Measurements from ENCODE around the gene SUB1. TPM values are rescaled to one million over a fixed set of nuclear protein-coding genes. Genes with fewer than 3 reads are reported as not detected.

SUB1 gene
- polyA plus RNA-seq, 1 of the 3 experiments (the other 2 are of a cell fraction), result 50.8 TPM

DNA sequence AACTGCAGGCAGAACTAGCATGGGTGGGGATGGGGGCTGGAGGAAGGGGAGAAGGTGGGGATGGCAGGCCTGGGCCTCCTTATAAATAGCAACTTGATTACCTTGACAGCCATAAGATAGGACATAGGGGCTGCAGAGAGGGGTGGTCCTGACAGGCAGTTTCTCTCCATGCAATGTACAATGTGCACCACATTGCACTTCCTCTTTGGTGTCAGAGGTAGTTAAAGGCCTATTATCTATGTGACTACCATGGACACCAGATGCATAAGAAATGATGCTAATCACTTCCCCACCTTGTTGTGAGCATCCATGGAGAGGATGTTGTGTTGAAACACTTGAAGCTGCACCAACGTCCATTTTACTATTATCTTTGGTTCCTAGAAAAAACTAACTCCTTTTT, 20.2 kb upstream of the SUB1 start:
- 48% methylated on average over 1 of the region's 1 CpG for WGBS (ENCODE audit: low lambda C conversion rate)
- no peak for TF ChIP-seq RCOR1 (IDR thresholded peaks at IDR 0.05; ENCODE audit: low read length)
- no peak for TF ChIP-seq YY1 (IDR thresholded peaks at IDR 0.05; ENCODE audit: low read depth)
- no peak for TF ChIP-seq TCF12 (IDR thresholded peaks at IDR 0.05)
- TF ChIP-seq, protein P1, sequence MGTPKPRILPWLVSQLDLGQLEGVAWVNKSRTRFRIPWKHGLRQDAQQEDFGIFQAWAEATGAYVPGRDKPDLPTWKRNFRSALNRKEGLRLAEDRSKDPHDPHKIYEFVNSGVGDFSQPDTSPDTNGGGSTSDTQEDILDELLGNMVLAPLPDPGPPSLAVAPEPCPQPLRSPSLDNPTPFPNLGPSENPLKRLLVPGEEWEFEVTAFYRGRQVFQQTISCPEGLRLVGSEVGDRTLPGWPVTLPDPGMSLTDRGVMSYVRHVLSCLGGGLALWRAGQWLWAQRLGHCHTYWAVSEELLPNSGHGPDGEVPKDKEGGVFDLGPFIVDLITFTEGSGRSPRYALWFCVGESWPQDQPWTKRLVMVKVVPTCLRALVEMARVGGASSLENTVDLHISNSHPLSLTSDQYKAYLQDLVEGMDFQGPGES (IDR thresholded peaks at IDR 0.05; ENCODE audit: low read depth, low read length), result no peak
- TF ChIP-seq MEF2A (IDR thresholded peaks at IDR 0.05; ENCODE audit: borderline replicate concordance, low read depth), result no peak
- no peak for TF ChIP-seq RAD21 (IDR thresholded peaks at IDR 0.05; ENCODE audit: low read length)
- TF ChIP-seq FOXM1 (IDR thresholded peaks at IDR 0.05; ENCODE audit: low read depth), result no peak
- no peak for TF ChIP-seq SMC3 (IDR thresholded peaks at IDR 0.05; ENCODE audit: low read depth, low read length)
- TF ChIP-seq EP300 (IDR thresholded peaks at IDR 0.05; ENCODE audit: borderline replicate concordance in 1 of 2, low read depth in 1 of 2, low read length in 1 of 2), result no peak
- TF ChIP-seq CHD2 (IDR thresholded peaks at IDR 0.05; ENCODE audit: low read length, partially characterized antibody), result no peak
- no peak for TF ChIP-seq FOSL2 (IDR thresholded peaks at IDR 0.05; ENCODE audit: borderline replicate concordance, low read depth)
- TF ChIP-seq, protein P2, sequence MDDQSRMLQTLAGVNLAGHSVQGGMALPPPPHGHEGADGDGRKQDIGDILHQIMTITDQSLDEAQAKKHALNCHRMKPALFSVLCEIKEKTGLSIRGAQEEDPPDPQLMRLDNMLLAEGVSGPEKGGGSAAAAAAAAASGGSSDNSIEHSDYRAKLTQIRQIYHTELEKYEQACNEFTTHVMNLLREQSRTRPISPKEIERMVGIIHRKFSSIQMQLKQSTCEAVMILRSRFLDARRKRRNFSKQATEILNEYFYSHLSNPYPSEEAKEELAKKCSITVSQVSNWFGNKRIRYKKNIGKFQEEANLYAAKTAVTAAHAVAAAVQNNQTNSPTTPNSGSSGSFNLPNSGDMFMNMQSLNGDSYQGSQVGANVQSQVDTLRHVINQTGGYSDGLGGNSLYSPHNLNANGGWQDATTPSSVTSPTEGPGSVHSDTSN (IDR thresholded peaks at IDR 0.05), result no peak
- no peak for TF ChIP-seq GABPA (IDR thresholded peaks at IDR 0.05; ENCODE audit: low read depth)
- TF ChIP-seq MXI1 (IDR thresholded peaks at IDR 0.05; ENCODE audit: low read depth, low read length), result no peak
- no peak for TF ChIP-seq TAF1 (IDR thresholded peaks at IDR 0.05; ENCODE audit: borderline replicate concordance, low read depth, low read length)
- no peak for TF ChIP-seq JUND (IDR thresholded peaks at IDR 0.05)
- H3K9ac ChIP-seq, result no peak overlapping the region
- no peaks in the 10 kb centered on the region for H3K9me2 ChIP-seq
- H3K4me3 ChIP-seq (ENCODE audit: low read depth in 2 of 2, low read length in 1 of 2), result no peak overlapping the region
- H3K27ac ChIP-seq (ENCODE audit: low read depth in 2 of 2, low read length in 1 of 2), result no peak overlapping the region
- H3K4me1 ChIP-seq (ENCODE audit: control insufficient read depth in 1 of 2, insufficient read depth in 2 of 2, low read depth in 1 of 2, low read length in 1 of 2), result no peaks in the 10 kb centered on the region; a peak in 2 of 4 replicates
- ChIA-PET POLR2A (no interaction called here), CTCF (no interaction called here)
- H3K79me2 ChIP-seq (ENCODE audit: insufficient read depth), result no peaks in the 10 kb centered on the region
- H4K20me1 ChIP-seq (ENCODE audit: insufficient read depth), result no peaks in the 10 kb centered on the region
- H3K4me2 ChIP-seq, result no peak overlapping the region
- DNase-seq, result no peak
- no peaks in the 10 kb centered on the region for H3K27me3 ChIP-seq (ENCODE audit: insufficient read depth)
- H3K9me3 ChIP-seq, result no peaks in the 10 kb centered on the region
- H2AFZ ChIP-seq (ENCODE audit: low read depth), result no peak overlapping the region
- no peaks in the 10 kb centered on the region for H3F3A ChIP-seq (replicated peaks; ENCODE audit: insufficient read depth)
- no peaks in the 10 kb centered on the region for H3K36me3 ChIP-seq (replicated peaks in 1 of 2; ENCODE audit: control insufficient read depth in 1 of 2, insufficient read depth in 2 of 2, low read length in 1 of 2)

DNA sequence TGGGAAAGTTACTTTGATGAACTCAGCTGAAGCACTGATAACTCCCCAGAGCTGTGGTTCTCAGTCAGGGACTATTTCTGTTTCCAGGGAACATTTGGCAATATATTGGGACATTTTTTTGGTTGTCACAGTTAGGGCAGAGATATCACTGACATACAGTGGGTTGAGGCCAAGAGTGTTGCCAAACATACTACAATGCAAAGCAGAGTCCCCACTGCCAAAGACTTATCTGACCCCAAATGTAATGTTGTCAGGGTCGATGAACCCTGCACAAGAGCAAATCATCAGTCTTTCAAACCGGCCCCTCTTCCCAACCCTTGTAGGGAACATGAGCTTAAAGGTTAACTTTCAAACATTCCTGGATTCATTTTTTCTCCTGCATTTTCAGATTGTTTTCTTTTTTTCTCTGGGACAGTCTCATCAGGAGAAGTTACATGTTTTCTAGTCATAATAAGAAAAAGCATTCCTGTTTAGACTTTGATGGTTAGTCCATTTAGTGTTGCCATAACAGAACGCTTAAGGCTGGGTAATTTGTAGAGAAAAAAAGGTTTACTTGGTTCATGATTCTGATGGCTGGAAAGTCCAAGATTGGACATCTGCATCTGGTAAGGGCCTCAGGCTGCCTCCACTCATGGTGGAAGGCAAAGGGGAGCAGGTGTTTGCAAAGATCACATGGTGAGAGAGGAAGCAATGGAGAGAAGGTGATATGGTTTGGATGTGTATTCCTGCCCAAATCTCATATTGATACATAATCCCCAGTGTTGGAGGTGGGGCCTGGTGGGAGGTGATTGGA, 18.8 kb upstream of the SUB1 start:
- TF ChIP-seq YY1 (IDR thresholded peaks at IDR 0.05; ENCODE audit: low read depth) (no peak), EP300 (IDR thresholded peaks at IDR 0.05; ENCODE audit: borderline replicate concordance in 1 of 2, low read depth in 1 of 2, low read length in 1 of 2) (no peak), MEF2A (IDR thresholded peaks at IDR 0.05; ENCODE audit: borderline replicate concordance, low read depth) (no peak), TCF12 (IDR thresholded peaks at IDR 0.05) (no peak)
- TF ChIP-seq, protein P3, sequence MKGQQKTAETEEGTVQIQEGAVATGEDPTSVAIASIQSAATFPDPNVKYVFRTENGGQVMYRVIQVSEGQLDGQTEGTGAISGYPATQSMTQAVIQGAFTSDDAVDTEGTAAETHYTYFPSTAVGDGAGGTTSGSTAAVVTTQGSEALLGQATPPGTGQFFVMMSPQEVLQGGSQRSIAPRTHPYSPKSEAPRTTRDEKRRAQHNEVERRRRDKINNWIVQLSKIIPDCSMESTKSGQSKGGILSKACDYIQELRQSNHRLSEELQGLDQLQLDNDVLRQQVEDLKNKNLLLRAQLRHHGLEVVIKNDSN (IDR thresholded peaks at IDR 0.05; ENCODE audit: borderline replicate concordance, low read depth), result no peak
- no peaks in the 10 kb centered on the region for H4K20me1 ChIP-seq (ENCODE audit: insufficient read depth)
- no peaks in the 10 kb centered on the region for H3K9me2 ChIP-seq
- no peaks in the 10 kb centered on the region for H3K27me3 ChIP-seq (ENCODE audit: insufficient read depth)
- no peaks in the 10 kb centered on the region for H3K79me2 ChIP-seq (ENCODE audit: insufficient read depth)
- H3K4me2 ChIP-seq, result no peak overlapping the region
- no peaks in the 10 kb centered on the region for H3K9me3 ChIP-seq
- CTCF ChIA-PET, result interaction anchor here (0.7 to 1.3 kb wide), 2 partner anchors 16 to 78 kb away, joined by 3 to 4 read pairs; no protein-coding TSS in a partner anchor
- H2AFZ ChIP-seq (ENCODE audit: low read depth), result no peak overlapping the region
- H3F3A ChIP-seq (replicated peaks; ENCODE audit: insufficient read depth), result no peaks in the 10 kb centered on the region
- no peak overlapping the region for H3K27ac ChIP-seq (ENCODE audit: low read depth in 2 of 2, low read length in 1 of 2)
- no peaks in the 10 kb centered on the region for H3K36me3 ChIP-seq (replicated peaks in 1 of 2; ENCODE audit: control insufficient read depth in 1 of 2, insufficient read depth in 2 of 2, low read length in 1 of 2)
- H3K9ac ChIP-seq, result no peak overlapping the region
- no peak overlapping the region for H3K4me3 ChIP-seq (ENCODE audit: low read depth in 2 of 2, low read length in 1 of 2)
- POLR2A ChIA-PET, result no interaction called here
- H3K4me1 ChIP-seq (ENCODE audit: control insufficient read depth in 1 of 2, insufficient read depth in 2 of 2, low read depth in 1 of 2, low read length in 1 of 2), result no peaks in the 10 kb centered on the region; a peak in 1 of 4 replicates
- WGBS (ENCODE audit: low lambda C conversion rate), result 75% methylated on average over 3 of the region's 3 CpGs
- no peak for DNase-seq
